BE2C (cell line): ENCODE results near the gene ADH1B. TPM values are rescaled to one million over a fixed set of nuclear protein-coding genes. Genes with fewer than 3 reads are reported as not detected.
"Not testable (repeated sequence)": the region's sequence is repeated elsewhere in the genome, so short reads cannot be mapped to it uniquely, and the experiment has no call there.

Experiments
- DNase-seq: peaks from one replicate; pipeline ENCODE4 v3.0.0-alpha.2; 2020
- H3K27me3 ChIP-seq: fragments of 250-450 bp; sonication (Bioruptor Pico); 2 replicates; pipeline ENCODE4 v1.5.1; 2020; ENCODE audit warnings: mild to moderate bottlenecking
- H3K36me3 ChIP-seq: fragments of 250-450 bp; sonication (Bioruptor Pico); 2 replicates; pipeline ENCODE4 v1.5.1; 2020; ENCODE audit warnings: mild to moderate bottlenecking
- H3K4me1 ChIP-seq: fragments of 250-450 bp; sonication (Bioruptor Pico); 2 replicates; pipeline ENCODE4 v1.5.1; 2020
- H3K4me3 ChIP-seq: 2 replicates; pipeline ENCODE4 v1.5.1; 2011; ENCODE audit warnings: low read depth, low read length
- H3K9me3 ChIP-seq: fragments of 250-450 bp; sonication (Bioruptor Pico); 2 replicates; pipeline ENCODE4 v1.5.1; 2020
- CTCF ChIP-seq: IDR thresholded peaks from 2 replicates; pipeline ENCODE4 v1.5.1; 2012; ENCODE audit warnings: mild to moderate bottlenecking, low read depth, low read length
- polyA plus RNA-seq: library from polyadenylated mRNA; unstranded; fragments of >200 nt; gene quantifications from one replicate; pipeline ENCODE4 v1.2.1, GENCODE V29; 2012; ENCODE audit warnings: low read depth, missing spikeins; ENCODE audit not compliant: insufficient read length, insufficient read depth

Gene ADH1B
- not detected for polyA plus RNA-seq

GRCh38 chr4:99321241-99322191 lies at the start of gene ADH1B:
Gene ADH1B (minus strand): TSS chr4:99321401. CDS start chr4:99321331, 70 bp downstream.
- Histone ChIP-seq H3K36me3 (no peaks in the 10 kb centered on the region), H3K4me3 (no peak within 1 kb of the TSS), H3K9me3 (no peaks in the 10 kb centered on the region), H3K27me3 (no peaks in the 10 kb centered on the region), H3K4me1 (no peaks in the 10 kb centered on the region)
- no peak for TF ChIP-seq CTCF
- no peak for DNase-seq

- H3K36me3 ChIP-seq, H3K4me3 ChIP-seq, H3K27me3 ChIP-seq, DNase-seq, H3K9me3 ChIP-seq, H3K4me1 ChIP-seq: not testable (repeated sequence)
These were observed 46.6 kb upstream of the ADH1B start for GRCh38 chr4:99367817-99368216.

DNA sequence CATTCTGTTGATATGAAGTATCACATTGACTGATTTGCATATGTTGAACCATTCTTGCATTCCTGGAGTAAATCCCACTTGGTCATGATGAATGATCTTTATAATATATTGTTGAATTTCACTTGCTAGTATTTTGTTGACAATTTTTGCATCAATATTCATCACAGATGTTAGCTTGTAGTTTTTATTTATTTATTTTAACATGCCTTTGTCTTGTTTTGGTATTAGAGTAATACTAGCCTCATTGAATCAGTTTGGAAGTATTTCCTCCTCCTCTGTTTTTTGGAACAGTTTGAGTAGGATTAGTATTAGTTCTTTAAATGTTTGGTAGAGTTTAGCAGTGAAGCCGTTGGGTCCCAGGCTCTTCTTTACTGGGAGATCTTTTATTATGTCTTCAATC lies 45.3 kb upstream of the ADH1B start:
- no peak overlapping the region for H3K4me3 ChIP-seq
- H3K27me3 ChIP-seq = no peaks in the 10 kb centered on the region
- H3K4me1 ChIP-seq = no peaks in the 10 kb centered on the region
- TF ChIP-seq CTCF = no peak
- H3K9me3 ChIP-seq = no peaks in the 10 kb centered on the region
- no peak for DNase-seq
- no peaks in the 10 kb centered on the region for H3K36me3 ChIP-seq

DNA sequence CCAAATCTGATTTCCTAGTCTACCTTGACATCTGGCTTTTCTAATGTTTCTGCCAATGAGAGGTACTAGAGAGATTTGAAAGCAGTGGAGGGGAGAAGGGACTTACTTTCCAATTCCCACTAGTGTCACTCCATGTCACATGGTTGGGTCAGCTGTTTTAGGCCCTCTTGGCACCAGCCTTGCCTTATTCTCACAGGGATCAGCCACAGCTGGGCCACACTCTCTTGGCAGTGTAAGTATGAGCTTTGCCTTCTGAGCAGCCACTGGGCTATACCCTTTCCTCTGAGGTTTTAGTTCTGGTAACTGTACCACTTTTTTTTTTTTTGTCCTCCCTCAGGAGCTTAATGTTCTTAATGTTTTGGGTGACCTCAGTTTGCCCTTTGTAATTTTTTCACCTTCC lies 41.6 kb upstream of the ADH1B start:
- no peak for DNase-seq

GRCh38 chr4:99361899-99362275 lies 40.7 kb upstream of the ADH1B start:
- no peak for TF ChIP-seq CTCF
- no peak for DNase-seq
- peaks cover 5% of the 10 kb centered on the region; the same call in 1 of the 2 replicates for H3K9me3 ChIP-seq

More for the DNA sequence above, 41.6 kb upstream of the ADH1B start:
- Histone ChIP-seq H3K27me3 (no peaks in the 10 kb centered on the region), H3K4me3 (no peak overlapping the region), H3K4me1 (no peaks in the 10 kb centered on the region), H3K9me3 (peaks cover 5% of the 10 kb centered on the region; the same call in 1 of the 2 replicates), H3K36me3 (no peaks in the 10 kb centered on the region)
- no peak for TF ChIP-seq CTCF

DNA sequence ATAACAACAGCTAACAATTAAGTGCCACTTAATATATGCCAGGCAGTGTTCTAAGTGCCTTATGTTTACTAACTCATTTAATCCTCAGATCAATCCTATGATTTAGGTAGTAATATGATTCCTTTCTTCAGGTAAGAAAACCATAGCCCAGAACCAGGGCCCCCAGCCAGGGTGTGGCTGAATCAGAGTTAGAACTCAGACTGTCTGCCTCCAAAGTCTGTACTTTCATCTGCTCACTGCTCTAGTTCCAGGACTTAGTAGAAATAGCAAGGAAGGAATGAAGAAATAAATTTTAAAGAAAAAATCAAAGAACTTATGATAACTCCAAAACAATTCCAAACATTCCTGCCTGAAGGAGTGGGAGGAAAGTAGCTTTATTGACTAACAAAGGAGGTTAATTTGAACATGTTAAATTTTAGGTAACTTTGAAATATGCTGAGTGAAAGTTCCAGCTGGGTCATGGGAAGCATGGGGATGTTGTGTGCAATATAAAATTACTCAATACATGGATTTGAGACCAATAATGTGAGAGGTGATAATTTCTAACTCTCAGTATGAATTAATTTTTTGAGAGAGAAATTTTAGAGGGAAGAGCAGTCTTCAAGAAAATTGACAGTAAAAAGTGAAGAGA lies 40.2 kb upstream of the ADH1B start:
- Histone ChIP-seq H3K27me3 (no peaks in the 10 kb centered on the region), H3K36me3 (no peaks in the 10 kb centered on the region), H3K9me3 (peaks cover 5% of the 10 kb centered on the region; the same call in 1 of the 2 replicates), H3K4me1 (no peaks in the 10 kb centered on the region), H3K4me3 (no peak overlapping the region)
- TF ChIP-seq CTCF = no peak
- no peak for DNase-seq

More at GRCh38 chr4:99361899-99362275, 40.7 kb upstream of the ADH1B start:
- no peaks in the 10 kb centered on the region for H3K36me3 ChIP-seq
- H3K4me3 ChIP-seq = no peak overlapping the region
- H3K27me3 ChIP-seq = no peaks in the 10 kb centered on the region
- no peaks in the 10 kb centered on the region for H3K4me1 ChIP-seq
